ENCODE data around the gene KCTD3. TPM values are rescaled to one million over a fixed set of nuclear protein-coding genes. Genes with fewer than 3 reads are reported as not detected.

Gene KCTD3
- polyA plus RNA-seq, 1 donor (not counting 4 experiments of a cell fraction or from before 2014, with no cell fraction given): 43.4 TPM

GRCh38 chr1:215652371-215652770 is 85.3 kb downstream of the KCTD3 start:
- DNase-seq (ENCODE audit: low read depth, low spot score) (no peak), FAIRE-seq (no peak)
- dilution Hi-C loops (cut with MboI; ENCODE audit: extremely low pct_ligation_motif_present, low sequenced_read_pairs): no loop called here
- Histone ChIP-seq H3K9me1 (ENCODE audit: control insufficient read depth, extremely low read depth, insufficient read depth, low read length) (no peaks in the 10 kb centered on the region), H3K79me2 (ENCODE audit: control insufficient read depth, insufficient read depth, low read length) (no peaks in the 10 kb centered on the region), H3K27me3 (ENCODE audit: control insufficient read depth, extremely low read depth, insufficient read depth, low read length) (no peaks in the 10 kb centered on the region), H3K9me3 (ENCODE audit: control insufficient read depth, low read depth, low read length) (no peaks in the 10 kb centered on the region), H3K9ac (ENCODE audit: control insufficient read depth, extremely low read depth, insufficient read depth, low read length) (no peak overlapping the region), H2AFZ (ENCODE audit: control insufficient read depth, low read length) (no peak overlapping the region), H3K36me3 (ENCODE audit: control insufficient read depth in 2 of 2, extremely low read depth in 1 of 2, insufficient read depth in 2 of 2, low read length in 2 of 2) (no peaks in the 10 kb centered on the region), H3K4me1 (ENCODE audit: control insufficient read depth, extremely low read depth, insufficient read depth, low read length) (no peaks in the 10 kb centered on the region), H4K20me1 (ENCODE audit: control insufficient read depth, extremely low read depth, insufficient read depth, low read length) (no peaks in the 10 kb centered on the region), H3K27ac (ENCODE audit: control insufficient read depth, insufficient read depth, low read length) (no peak overlapping the region), H3K4me2 (ENCODE audit: control insufficient read depth, extremely low read depth, insufficient read depth, low read depth, low read length) (no peak overlapping the region), H3K4me3 (ENCODE audit: control insufficient read depth in 2 of 3, extremely low read depth in 1 of 3, insufficient read depth in 2 of 3, low read depth in 1 of 3, low read length in 3 of 3) (no peak overlapping the region)
- no peak for TF ChIP-seq CTCF (optimal IDR thresholded peaks at IDR 0.05 in 1 of 3, IDR thresholded peaks at IDR 0.05 in 1 of 3, conservative IDR thresholded peaks at IDR 0.05 in 1 of 3; ENCODE audit: extremely low read depth in 1 of 3, insufficient read depth in 2 of 3, low read length in 3 of 3)
- no peak for TF ChIP-seq EZH2 (IDR thresholded peaks at IDR 0.05; ENCODE audit: low read length)

DNA sequence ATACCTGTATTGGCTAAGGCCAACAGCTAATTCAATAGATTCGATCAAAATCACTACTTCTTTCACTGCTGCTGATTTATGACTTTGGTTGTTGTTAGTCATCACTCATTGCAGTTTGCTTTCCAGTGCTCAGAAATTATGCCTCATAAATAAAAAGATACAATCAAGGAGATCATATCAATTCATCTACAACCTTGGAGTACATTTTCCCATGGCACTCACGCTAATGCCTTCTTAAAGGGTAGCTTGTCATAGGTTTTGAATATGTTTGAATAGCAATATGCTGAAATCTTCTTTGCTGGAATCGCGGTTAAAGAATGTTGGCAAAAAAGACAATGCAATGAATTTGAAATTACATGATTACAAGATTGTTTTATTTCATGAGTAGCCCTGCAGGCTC is 89.9 kb downstream of the KCTD3 start:
- Histone ChIP-seq H3K27ac (ENCODE audit: control insufficient read depth, insufficient read depth, low read length) (no peak overlapping the region), H4K20me1 (ENCODE audit: control insufficient read depth, extremely low read depth, insufficient read depth, low read length) (no peaks in the 10 kb centered on the region), H3K27me3 (ENCODE audit: control insufficient read depth, extremely low read depth, insufficient read depth, low read length) (no peaks in the 10 kb centered on the region), H3K4me3 (ENCODE audit: control insufficient read depth in 2 of 3, extremely low read depth in 1 of 3, insufficient read depth in 2 of 3, low read depth in 1 of 3, low read length in 3 of 3) (no peak overlapping the region), H3K9ac (ENCODE audit: control insufficient read depth, extremely low read depth, insufficient read depth, low read length) (no peak overlapping the region), H3K9me1 (ENCODE audit: control insufficient read depth, extremely low read depth, insufficient read depth, low read length) (no peaks in the 10 kb centered on the region), H3K4me2 (ENCODE audit: control insufficient read depth, extremely low read depth, insufficient read depth, low read depth, low read length) (no peak overlapping the region), H3K36me3 (ENCODE audit: control insufficient read depth in 2 of 2, extremely low read depth in 1 of 2, insufficient read depth in 2 of 2, low read length in 2 of 2) (no peaks in the 10 kb centered on the region), H2AFZ (ENCODE audit: control insufficient read depth, low read length) (no peak overlapping the region), H3K79me2 (ENCODE audit: control insufficient read depth, insufficient read depth, low read length) (no peaks in the 10 kb centered on the region), H3K9me3 (ENCODE audit: control insufficient read depth, low read depth, low read length) (no peaks in the 10 kb centered on the region), H3K4me1 (ENCODE audit: control insufficient read depth, extremely low read depth, insufficient read depth, low read length) (no peaks in the 10 kb centered on the region)
- no peak for DNase-seq (ENCODE audit: low read depth, low spot score)
- no peak for FAIRE-seq
- TF ChIP-seq CTCF (optimal IDR thresholded peaks at IDR 0.05 in 1 of 3, IDR thresholded peaks at IDR 0.05 in 1 of 3, conservative IDR thresholded peaks at IDR 0.05 in 1 of 3; ENCODE audit: extremely low read depth in 1 of 3, insufficient read depth in 2 of 3, low read length in 3 of 3) (no peak), EZH2 (IDR thresholded peaks at IDR 0.05; ENCODE audit: low read length) (no peak)
- dilution Hi-C loops (cut with MboI; ENCODE audit: extremely low pct_ligation_motif_present, low sequenced_read_pairs): no loop called here
